Erythroblast (primary cell): Measurements from ENCODE around the gene PRKAR2B.

Experiments
- GATA1 ChIP-seq: IDR thresholded peaks from 2 replicates; pipeline ENCODE4 v1.6.1; 2011; ENCODE audit warnings: low read depth, mild to moderate bottlenecking, control low read depth, low read length, moderate library complexity
- POLR2A ChIP-seq: IDR thresholded peaks from 2 replicates; pipeline ENCODE4 v1.6.1; 2011; ENCODE audit warnings: mild to moderate bottlenecking, low read length

- TF ChIP-seq GATA1 (no peak), POLR2A (no peak)
These were observed 65.5 kb downstream of the PRKAR2B start for GRCh38 chr7:107109955-107110354.
